Stimulated activated CD4-positive, alpha-beta T cell treated with anti-CD3 and anti-CD28 coated beads, Interleukin-1b, Interleukin-23, amount 100 ng/mL, for 4 hours (primary cell): ENCODE results near the gene PHACTR1.
A peak's percentile ranks its signal among the peaks of the same experiment; 100 is the strongest.

Experiments used
- DNase-seq, 2 donors: peaks; one replicate each; pipeline ENCODE4 v3.0.0-alpha.2; 2020; ENCODE audit warnings: low read depth in 2 of 2

Gene PHACTR1

DNA sequence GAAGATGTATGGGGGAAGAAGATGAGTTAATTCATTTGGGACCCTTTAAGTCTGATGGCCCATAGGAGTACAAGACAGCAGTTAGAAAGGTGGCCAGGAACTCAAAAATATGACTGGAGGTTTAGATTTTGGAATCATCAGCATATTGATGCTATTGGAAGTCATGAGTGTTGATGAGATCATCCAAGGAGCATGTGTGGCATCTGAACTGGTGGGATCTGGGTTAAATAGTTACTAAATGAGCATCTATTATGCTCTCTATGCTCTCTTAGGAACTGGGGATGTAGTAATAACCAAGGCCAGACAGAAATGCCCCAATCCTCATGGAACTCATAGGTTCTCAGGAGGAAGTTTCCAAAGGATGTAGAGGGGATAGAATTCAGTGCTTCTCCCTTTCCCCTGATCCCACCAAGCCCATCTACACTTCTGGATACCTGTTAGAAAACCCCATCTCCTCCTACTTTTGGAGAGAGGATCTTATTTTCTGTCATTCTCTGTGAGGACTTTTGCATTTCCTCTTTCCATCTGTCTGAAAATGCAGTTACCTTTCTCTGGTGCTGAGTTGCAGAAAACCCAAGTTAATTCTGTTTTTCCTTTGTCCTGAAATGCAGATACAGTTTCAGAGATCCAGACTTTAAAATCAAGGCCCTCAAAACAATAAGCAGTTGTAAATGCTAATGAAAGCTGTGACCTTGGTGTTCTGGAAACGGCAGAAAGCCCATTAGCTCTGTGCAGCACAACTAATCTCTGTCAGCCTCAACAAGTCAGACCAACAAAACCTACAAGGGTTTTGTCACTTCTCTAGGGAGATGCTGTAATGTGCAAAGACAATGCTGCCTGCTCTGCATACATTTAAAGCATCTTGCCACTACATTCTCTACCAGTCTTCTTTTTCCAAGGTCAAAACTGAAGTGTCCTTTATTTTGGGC, 546.0 kb downstream of the PHACTR1 start:
- no peak for DNase-seq

- no peak for DNase-seq
Measured at GRCh38 chr6:13263669-13264068, 547.1 kb downstream of the PHACTR1 start.

DNA sequence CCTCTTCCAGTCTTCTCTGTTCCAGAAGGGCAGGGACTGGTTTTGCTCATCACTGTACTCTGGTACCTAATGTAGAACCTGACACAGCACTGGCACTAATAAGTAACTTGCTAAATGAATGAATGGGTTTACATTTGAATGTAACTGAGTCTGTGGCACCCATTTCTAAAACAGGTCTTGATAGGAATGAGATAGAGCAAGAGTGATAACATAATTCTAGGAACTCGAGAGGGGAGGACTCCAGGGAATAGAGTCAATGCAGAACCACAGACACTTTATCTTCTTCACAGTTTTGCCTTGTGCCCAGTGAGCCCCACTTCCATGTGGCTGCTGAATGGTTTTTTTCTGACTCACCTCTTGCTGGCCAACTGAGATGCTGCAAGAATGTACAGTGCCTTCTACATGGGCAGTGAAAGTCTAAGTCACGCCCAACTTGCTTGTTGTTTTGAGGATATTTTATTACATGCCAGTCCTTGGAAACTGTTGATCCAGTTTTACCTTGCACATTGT, 550.6 kb downstream of the PHACTR1 start:
- DNase-seq: no peak

DNA sequence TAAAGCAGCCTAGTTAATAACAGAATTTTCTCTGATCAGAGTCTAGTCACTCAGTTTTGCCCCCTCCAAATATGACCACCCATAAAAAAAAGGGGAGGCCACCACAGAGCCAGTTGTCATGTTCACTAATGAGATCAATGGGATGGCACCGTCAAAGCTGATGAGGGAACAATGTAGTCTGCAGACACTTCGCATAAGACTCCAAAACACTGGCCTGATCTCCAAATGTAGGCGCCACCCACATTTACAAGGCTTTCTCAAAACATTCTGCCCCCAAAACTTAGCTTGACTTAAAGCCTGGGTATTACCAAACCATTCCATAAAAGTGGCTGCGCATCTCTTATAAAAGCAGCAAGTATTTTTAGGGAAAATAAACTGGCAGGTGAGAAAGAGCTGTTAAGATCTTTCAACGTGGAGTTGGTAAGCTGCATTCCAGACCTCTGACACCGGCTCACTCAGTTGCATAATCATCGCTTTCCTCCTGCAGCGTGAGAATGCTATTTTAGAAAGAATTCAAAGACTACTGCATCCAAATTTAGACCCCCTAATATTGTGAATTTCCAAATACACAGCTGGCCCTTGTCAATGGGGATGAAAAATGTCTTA, 552.4 kb downstream of the PHACTR1 start:
- no peak for DNase-seq

- no peak for DNase-seq
Measured at GRCh38 chr6:13272131-13273046, 555.8 kb downstream of the PHACTR1 start.

- DNase-seq: no peak
Measured at GRCh38 chr6:13273202-13273930, 556.8 kb downstream of the PHACTR1 start.

- peak; percentile 53 to 78 for DNase-seq
Measured at GRCh38 chr6:13273931-13274706, 557.6 kb downstream of the PHACTR1 start.

DNA sequence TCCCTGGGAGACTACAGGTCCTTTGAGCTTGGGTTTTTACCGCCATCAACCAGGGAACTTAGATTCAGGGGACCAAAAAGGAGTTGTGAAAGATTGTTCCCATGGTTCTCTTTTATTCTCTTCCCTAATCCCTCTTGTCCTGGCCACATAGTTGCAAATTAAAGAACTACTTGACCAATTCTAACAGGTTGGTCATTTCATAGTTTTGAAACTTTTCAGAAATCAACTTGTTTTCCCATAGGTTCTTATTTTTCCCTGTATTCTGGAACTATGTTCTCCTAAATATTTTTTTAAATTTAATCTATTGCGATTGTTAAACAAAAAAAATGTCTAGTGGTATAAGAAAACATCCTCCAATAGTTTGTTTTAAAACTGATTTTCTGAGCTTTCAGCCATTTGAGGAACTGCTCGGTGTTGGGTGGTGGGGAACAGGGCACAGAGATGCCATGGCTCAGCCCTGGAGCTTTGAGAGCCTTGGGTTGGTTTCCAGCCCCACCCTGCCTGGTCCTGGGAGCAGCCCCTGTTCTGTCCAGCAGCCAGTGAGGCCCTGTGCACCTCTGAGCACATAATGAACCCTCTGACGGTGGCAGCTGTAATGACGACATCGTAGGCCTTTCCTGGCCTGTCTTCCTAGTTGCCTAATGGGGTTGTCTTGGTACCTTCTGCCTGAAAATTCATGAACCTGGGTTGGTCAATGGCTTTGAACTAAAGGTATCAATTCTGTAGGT, 558.3 kb downstream of the PHACTR1 start:
- no peak for DNase-seq

DNA sequence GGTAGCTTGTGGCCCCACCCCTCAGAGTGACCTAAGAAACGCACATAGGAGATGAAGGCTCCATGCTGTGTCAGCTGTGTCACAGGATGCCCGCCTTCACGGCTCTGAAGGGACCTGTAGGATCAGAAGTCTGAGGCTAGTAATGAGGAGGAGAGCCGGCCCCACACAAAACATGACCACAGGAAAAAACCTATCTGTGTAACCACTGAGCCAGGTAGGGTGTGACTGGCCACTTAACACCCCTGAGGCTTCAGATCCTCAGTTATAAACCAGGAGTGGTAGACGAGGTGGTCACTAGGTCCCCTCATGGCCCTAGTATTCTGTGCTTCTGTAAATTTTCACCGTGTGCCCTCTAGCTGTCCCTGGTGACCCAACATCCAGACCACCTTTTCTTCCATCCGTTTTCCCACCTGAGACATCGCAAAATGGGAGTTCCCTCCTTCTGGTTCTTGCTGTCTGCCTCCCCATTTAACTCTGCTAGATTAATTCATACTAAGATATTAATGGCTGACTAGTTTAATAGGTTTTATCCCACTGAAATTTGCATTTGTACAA, 558.9 kb downstream of the PHACTR1 start:
- no peak for DNase-seq

GRCh38 chr6:13277231-13277630, 560.7 kb downstream of the PHACTR1 start:
- no peak for DNase-seq

DNA sequence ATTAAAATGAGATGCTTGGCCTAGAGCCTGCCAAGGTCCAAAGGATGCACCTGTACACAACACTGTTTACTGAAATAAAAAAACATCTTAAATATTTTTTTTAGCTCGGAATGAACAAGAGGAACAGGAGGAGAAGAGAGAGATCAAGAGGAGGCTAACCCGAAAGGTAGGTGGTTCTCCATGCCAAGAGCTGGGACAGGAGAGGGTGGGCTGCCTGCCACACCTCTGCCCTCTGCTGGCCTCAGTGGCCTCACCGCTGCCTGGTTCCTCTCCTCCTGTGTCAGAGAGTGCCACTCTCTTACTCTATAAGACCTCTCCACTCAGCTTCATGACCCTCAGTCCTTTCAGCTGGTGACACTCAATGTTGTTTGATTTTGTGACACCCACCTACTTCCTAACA, 561.6 kb downstream of the PHACTR1 start:
- DNase-seq: no peak

DNA sequence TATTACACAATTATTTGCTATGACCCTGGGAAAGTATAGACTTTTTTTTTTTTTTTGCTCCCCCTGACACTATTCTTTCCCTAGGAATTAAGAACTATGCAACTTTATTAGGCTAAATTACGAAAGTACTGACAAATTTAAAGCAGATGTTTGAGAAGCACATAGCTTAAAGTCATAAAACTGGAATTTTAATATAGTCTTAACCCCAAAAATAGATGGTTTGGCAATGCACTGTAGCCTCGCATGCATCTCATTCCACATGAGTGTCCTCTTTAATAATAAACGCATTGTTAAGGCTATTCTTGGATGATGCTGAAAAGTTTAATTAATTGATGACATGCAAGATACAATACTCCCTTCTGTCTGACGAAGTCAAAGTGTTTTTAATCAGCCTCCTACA, 562.4 kb downstream of the PHACTR1 start:
- no peak for DNase-seq

DNA sequence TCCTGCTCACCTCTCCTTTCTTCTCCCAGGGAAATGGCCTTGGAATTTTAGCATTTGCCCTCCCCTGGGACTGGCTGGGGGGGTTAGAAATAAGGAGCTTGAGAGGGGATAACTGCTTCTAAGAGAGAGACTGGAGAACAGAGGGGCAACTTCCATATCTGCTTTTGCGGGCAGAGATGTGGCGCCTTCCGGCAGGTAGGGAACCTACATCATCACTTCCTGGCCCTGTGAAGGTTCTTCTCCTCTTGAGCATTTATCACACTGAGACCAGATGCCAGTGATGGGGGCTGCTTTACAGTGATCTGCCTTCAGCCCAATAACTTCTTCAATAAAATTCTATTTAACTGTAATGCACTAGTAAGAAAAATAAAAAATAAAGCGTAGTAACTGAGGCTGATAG, 563.7 kb downstream of the PHACTR1 start:
- DNase-seq: no peak

DNA sequence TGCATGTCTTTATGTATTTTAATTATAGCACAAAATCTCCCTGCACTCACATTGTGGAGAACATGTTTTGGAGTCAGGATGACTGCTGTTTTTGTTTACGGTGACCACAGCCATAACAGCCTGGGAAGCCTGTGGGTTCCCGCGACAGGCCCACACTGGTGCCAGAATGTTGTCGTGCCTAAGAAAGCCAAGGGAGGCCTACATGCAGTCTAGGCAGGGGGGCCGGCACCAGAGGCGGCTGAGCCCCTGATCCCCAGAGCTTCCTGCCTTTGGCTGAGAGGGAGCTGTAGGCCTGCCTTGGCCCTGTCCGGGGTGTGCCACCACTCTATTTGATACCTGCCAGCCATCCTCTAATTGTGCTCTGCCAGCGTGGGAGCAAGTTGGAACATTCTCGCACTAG, 565.1 kb downstream of the PHACTR1 start:
- DNase-seq: no peak

DNA sequence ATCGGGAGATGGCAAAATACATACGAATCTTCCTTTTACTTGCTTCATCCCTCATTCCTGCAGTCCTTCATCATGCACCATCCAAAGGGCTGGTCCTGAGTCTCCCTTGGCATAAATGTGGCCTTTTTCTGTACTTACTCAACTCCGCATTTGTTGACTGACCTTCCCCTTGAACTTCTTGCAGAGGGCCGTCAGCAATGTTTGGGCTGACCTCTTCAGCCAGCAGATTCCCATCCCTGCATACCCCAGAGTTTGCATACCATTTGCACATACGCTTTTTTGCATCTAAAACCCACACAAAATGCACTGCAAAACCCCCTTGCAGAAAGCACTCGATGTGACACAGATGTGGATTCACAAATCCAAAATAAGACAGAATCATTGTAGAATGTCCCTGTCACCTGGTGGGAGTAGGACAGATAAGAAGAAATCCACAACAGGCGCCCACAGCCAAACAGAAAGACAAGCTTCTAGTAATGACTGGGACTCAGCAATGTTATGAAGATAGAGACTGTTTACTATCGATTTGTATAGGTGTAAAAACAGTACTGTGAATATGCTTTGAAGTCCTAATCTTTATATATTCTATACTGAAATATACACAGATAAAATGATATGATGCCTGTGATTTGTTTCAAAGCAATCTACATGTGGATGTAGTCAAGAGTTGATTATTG, 566.0 kb downstream of the PHACTR1 start:
- no peak for DNase-seq

DNA sequence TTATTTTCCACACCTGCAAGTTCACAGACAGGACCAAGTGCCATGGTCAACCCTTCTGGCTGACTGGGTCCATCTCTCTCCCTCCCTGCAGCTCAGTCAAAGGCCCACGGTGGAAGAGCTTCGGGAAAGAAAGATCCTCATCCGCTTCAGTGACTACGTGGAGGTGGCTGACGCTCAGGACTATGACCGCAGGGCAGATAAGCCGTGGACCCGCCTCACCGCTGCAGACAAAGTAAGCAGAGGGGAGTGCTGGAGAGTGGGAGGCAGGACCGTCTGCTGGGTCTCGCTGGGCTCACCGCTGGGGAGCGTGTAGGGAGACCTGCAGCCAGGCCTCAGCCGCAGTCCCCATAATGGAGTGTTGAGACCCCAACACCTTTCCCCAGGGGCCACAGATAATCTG, 566.8 kb downstream of the PHACTR1 start:
- DNase-seq: no peak

GRCh38 chr6:13284646-13285045, 568.1 kb downstream of the PHACTR1 start:
- no peak for DNase-seq

DNA sequence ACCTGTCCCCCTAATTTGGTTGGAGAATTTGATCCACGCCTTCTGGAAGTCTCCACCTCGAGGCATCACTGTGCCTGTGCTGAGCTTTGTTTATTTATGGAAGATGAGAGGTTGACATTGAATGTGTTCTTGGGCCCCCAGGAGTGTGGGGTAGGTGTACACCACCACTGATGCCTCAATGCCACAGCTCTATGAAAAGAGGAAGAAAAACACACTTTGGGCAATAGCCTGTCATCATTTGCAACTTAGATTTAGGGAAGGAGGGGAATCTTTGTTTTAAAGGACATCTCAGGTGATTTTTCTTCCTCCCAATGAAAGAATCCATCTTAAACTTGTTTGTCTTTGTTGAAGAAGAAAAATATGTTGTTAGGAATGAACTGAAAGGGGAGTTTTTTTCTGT, 569.1 kb downstream of the PHACTR1 start:
- DNase-seq: no peak

DNA sequence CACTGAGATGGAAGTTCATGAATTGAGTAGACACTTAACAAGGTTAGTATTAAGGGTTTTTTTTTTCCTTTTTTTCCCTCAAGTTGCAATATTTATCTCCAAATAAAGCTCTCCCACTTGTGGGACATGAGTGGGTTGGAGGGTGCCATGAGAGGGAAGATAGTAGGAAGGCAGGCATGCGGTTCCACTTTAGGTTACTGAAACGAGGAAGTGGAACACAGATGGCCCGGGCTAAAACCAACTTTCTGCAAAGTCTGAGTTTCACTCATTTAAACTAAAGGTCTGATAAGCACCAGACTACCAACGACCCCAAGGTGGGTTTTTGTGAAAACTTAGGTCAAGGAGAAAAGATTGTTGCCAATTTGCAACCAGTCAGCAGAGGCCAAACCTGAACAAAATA, 569.6 kb downstream of the PHACTR1 start:
- DNase-seq: no peak
